ENCODE results near the gene DPP6. TPM values are rescaled to one million over a fixed set of nuclear protein-coding genes. Genes with fewer than 3 reads are reported as not detected.

DPP6 gene
- polyA plus RNA-seq, 2 of the 4 experiments (the other 2 are of a cell fraction) = not detected

DNA sequence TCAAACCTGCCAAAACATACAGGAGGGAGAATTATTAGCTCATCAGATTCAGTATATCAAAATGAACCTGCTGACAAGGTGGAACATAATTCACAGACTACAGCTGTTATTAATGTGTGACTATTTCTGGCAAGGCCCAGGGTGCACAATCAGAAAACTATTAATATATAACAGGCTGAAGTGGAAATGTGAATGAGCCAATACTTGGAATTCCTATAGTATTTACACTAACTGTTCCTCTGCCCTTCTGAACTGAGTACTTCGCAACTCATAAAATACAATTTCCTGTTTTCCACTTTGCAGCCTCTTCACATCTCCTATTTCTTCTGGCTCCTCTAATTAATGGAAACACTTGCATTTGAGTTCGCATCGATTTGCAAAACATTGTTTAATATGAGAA lies 330.8 kb downstream of the DPP6 start (continued):
- TF ChIP-seq CTCF (IDR thresholded peaks at IDR 0.05) = no peak
- TF ChIP-seq RAD21 (conservative IDR thresholded peaks at IDR 0.05 in 1 of 2, IDR thresholded peaks at IDR 0.05 in 1 of 2) = no peak

DNA sequence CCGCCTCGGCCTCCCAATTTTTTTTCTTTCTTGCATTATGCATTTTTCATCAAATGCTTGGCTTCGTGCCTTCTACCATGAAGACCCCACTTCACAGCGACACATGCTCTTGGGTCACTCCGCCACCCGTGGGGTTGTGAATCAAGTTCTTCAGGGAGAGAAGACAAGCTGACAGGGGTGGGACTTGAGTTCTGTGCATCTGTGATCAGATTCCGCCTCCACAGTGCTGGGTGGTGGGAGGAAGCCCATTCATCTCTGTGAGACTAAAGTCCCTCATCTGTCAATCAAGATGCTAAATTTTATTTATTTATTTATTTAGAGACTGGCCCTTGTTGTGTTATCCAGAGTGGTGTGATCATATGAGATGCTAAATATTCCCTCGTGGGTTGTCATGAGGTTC lies 333.0 kb downstream of the DPP6 start:
- POLR2A ChIA-PET = no interaction called here
- Histone ChIP-seq H3K4me3 (no peak overlapping the region), H3K4me2 (no peak overlapping the region), H3K9me3 (no peaks in the 10 kb centered on the region), H3K27ac (no peak overlapping the region), H3K4me1 (no peaks in the 10 kb centered on the region)
- no peak for FAIRE-seq
- CTCF ChIA-PET = no interaction called here
- no peak for ATAC-seq
- WGBS (ENCODE audit: missing lambda C conversion rate) = 12% methylated on average over 8 of the region's 8 CpGs
- no peak for DNase-seq (ENCODE audit: low read depth in 1 of 2, low spot score in 1 of 2)
- TF ChIP-seq RNF2 (IDR thresholded peaks at IDR 0.05; ENCODE audit: borderline replicate concordance, low read depth) = no peak
- no peak for TF ChIP-seq HOXB5 (CRISPR knock-in tag; IDR thresholded peaks at IDR 0.05)
- no peak for TF ChIP-seq BHLHE40 (IDR thresholded peaks at IDR 0.05; ENCODE audit: low read depth, low read length)
- no peak for TF ChIP-seq ZNF302 (CRISPR knock-in tag; IDR thresholded peaks at IDR 0.05)
- TF ChIP-seq, protein P1, sequence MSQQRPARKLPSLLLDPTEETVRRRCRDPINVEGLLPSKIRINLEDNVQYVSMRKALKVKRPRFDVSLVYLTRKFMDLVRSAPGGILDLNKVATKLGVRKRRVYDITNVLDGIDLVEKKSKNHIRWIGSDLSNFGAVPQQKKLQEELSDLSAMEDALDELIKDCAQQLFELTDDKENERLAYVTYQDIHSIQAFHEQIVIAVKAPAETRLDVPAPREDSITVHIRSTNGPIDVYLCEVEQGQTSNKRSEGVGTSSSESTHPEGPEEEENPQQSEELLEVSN (IDR thresholded peaks at IDR 0.05; ENCODE audit: borderline replicate concordance, low read depth) = no peak
- no peak for TF ChIP-seq PHF8 (IDR thresholded peaks at IDR 0.05; ENCODE audit: borderline replicate concordance, low read depth)
- no peak for TF ChIP-seq NR3C1 (IDR thresholded peaks at IDR 0.05)
- TF ChIP-seq NPAS2 (CRISPR knock-in tag; IDR thresholded peaks at IDR 0.05; ENCODE audit: borderline replicate concordance) = no peak
- TF ChIP-seq, protein P2, sequence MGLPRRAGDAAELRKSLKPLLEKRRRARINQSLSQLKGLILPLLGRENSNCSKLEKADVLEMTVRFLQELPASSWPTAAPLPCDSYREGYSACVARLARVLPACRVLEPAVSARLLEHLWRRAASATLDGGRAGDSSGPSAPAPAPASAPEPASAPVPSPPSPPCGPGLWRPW (IDR thresholded peaks at IDR 0.05) = no peak
- no peak for TF ChIP-seq ESRRA (IDR thresholded peaks at IDR 0.05; ENCODE audit: borderline replicate concordance, low read length)

DNA sequence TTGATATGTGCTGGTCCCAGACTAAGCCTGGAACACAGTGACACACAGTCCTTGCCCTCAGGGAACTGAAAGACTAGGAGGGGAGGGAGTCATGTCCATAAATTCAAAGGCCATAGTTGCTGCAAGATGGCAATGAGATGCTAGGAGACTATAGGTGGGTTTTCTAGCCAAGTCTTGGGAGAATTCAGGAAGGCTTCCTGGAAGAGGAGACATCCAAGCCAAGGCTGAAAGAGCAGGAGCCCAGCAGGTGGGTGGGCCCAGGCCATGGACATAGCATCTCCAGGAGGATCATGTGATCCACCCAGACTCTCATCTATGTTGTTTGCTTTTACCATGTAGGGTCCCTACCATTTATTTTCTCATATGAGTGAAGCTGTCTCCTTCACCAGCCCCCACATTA lies 335.1 kb downstream of the DPP6 start:
- ChIA-PET POLR2A (no interaction called here), CTCF (no interaction called here)
- H3K4me2 ChIP-seq = no peak overlapping the region
- no peak for ATAC-seq
- no peak overlapping the region for H3K27ac ChIP-seq
- no peak for DNase-seq (ENCODE audit: low read depth in 1 of 2, low spot score in 1 of 2)
- H3K4me3 ChIP-seq = no peak overlapping the region
- no peaks in the 10 kb centered on the region for H3K9me3 ChIP-seq
- no peaks in the 10 kb centered on the region for H3K4me1 ChIP-seq
- FAIRE-seq = no peak
- TF ChIP-seq TP53 (CRISPR knock-in tag; IDR thresholded peaks at IDR 0.05) (no peak), EP300 (IDR thresholded peaks at IDR 0.05) (no peak), PBX3 (IDR thresholded peaks at IDR 0.05) (no peak), CHD4 (IDR thresholded peaks at IDR 0.05; ENCODE audit: borderline replicate concordance) (no peak), NPAS2 (CRISPR knock-in tag; IDR thresholded peaks at IDR 0.05; ENCODE audit: borderline replicate concordance) (no peak), MAFK (IDR thresholded peaks at IDR 0.05; ENCODE audit: partially characterized antibody) (no peak)

DNA sequence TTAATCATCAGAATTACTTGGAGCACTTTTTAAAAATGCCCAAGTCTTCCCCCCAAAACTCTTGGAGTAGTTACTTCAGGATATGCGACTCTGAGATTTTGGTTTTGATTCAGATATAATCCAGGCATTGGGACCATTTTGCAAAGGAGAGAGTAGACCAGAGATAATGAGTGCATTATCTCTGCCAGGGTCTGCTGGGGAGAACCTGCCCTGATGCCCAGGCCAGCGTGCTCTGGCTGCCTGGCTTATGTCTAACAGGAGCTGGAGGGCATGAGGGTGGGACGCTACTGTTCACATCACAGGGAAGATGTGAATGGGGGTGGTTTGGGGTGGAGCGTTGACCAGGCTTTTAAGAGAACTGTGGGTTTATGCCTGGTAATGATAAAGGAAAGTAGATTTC lies 336.2 kb downstream of the DPP6 start:
- DNase-seq (ENCODE audit: low read depth in 1 of 2, low spot score in 1 of 2) (no peak), FAIRE-seq (no peak), ATAC-seq (no peak)
- Histone ChIP-seq H3K27ac (no peak overlapping the region), H3K4me1 (no peaks in the 10 kb centered on the region), H3K9me3 (no peaks in the 10 kb centered on the region), H3K4me3 (no peak overlapping the region), H3K4me2 (no peak overlapping the region)
- WGBS (ENCODE audit: missing lambda C conversion rate) = 11% methylated on average over 4 of the region's 4 CpGs
- TF ChIP-seq, protein P3, sequence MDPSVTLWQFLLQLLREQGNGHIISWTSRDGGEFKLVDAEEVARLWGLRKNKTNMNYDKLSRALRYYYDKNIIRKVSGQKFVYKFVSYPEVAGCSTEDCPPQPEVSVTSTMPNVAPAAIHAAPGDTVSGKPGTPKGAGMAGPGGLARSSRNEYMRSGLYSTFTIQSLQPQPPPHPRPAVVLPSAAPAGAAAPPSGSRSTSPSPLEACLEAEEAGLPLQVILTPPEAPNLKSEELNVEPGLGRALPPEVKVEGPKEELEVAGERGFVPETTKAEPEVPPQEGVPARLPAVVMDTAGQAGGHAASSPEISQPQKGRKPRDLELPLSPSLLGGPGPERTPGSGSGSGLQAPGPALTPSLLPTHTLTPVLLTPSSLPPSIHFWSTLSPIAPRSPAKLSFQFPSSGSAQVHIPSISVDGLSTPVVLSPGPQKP (IDR thresholded peaks at IDR 0.05; ENCODE audit: low read depth, low read length) = no peak
- no peak for TF ChIP-seq CBX2 (IDR thresholded peaks at IDR 0.05; ENCODE audit: borderline replicate concordance, low read depth)
- no peak for TF ChIP-seq RAD21 (conservative IDR thresholded peaks at IDR 0.05 in 1 of 2, IDR thresholded peaks at IDR 0.05 in 1 of 2)
- no peak for TF ChIP-seq CEBPB (IDR thresholded peaks at IDR 0.05)
- TF ChIP-seq EHMT2 (IDR thresholded peaks at IDR 0.05; ENCODE audit: low read depth) = no peak
- no peak for TF ChIP-seq POLR2A (IDR thresholded peaks at IDR 0.05; ENCODE audit: low read length)
- no peak for TF ChIP-seq CHD2 (IDR thresholded peaks at IDR 0.05; ENCODE audit: low read length, partially characterized antibody)
- TF ChIP-seq CHD4 (IDR thresholded peaks at IDR 0.05; ENCODE audit: borderline replicate concordance) = no peak
- TF ChIP-seq POLR2AphosphoS2 (conservative IDR thresholded peaks at IDR 0.05; ENCODE audit: low read length) = no peak
- no peak for TF ChIP-seq MAZ (IDR thresholded peaks at IDR 0.05; ENCODE audit: borderline replicate concordance, low read depth, low read length)
- no peak for TF ChIP-seq HOXB5 (CRISPR knock-in tag; IDR thresholded peaks at IDR 0.05)
- no peak for TF ChIP-seq ZFP36 (IDR thresholded peaks at IDR 0.05; ENCODE audit: borderline replicate concordance, partially characterized antibody)
- no peak for TF ChIP-seq JUNB (IDR thresholded peaks at IDR 0.05)
- no peak for TF ChIP-seq FOXS1 (CRISPR knock-in tag; IDR thresholded peaks at IDR 0.05)
- ChIA-PET POLR2A (no interaction called here), CTCF (no interaction called here)
